OCI-LY1 (cell line): ENCODE results near the gene CFAP157.

Source experiments
- EZH2 ChIP-seq: fragments of 200-600 bp; sonication (generic), shearing (Covaris generic); IDR thresholded peaks from 2 replicates; pipeline ENCODE4 v1.8.0; 2017; ENCODE audit warnings: borderline replicate concordance, mixed run types, mild to moderate bottlenecking, antibody characterized with exemption, low read length, moderate library complexity, mixed read lengths
- TF ChIP-seq, protein P1 (sequence below): fragments of 200-600 bp; sonication (generic), shearing (Covaris generic); IDR thresholded peaks from 2 replicates; pipeline ENCODE4 v1.5.1; 2017; ENCODE audit warnings: mild to moderate bottlenecking, antibody characterized with exemption, low read length, moderate library complexity, mixed read lengths

DNA sequence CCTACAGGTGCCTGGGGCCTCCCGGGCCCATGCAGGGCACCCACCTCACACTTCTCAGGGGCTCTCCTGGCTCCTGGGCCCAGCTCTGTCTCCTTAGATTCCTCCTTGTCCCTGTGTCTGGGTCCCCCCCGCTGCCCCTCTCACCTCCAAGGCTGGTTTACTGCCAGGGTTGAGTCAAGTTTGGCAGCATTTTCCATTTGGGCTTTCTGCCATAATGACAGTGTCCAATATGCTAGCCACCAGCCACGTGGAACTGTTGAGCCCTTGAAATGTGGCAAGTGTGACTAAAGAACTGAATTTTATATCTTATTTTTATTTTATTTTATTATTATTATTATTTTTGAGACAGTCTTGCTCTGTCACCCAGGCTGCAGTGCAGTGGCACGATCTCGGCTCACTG, 11.0 kb downstream of the CFAP157 start:
- TF ChIP-seq, protein P1, sequence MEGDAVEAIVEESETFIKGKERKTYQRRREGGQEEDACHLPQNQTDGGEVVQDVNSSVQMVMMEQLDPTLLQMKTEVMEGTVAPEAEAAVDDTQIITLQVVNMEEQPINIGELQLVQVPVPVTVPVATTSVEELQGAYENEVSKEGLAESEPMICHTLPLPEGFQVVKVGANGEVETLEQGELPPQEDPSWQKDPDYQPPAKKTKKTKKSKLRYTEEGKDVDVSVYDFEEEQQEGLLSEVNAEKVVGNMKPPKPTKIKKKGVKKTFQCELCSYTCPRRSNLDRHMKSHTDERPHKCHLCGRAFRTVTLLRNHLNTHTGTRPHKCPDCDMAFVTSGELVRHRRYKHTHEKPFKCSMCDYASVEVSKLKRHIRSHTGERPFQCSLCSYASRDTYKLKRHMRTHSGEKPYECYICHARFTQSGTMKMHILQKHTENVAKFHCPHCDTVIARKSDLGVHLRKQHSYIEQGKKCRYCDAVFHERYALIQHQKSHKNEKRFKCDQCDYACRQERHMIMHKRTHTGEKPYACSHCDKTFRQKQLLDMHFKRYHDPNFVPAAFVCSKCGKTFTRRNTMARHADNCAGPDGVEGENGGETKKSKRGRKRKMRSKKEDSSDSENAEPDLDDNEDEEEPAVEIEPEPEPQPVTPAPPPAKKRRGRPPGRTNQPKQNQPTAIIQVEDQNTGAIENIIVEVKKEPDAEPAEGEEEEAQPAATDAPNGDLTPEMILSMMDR = no peak
- no peak for TF ChIP-seq EZH2
